GM18861 (cell line): Measurements from ENCODE around the gene RTP5.
"Not testable (repeated sequence)": the region's sequence is repeated elsewhere in the genome, so short reads cannot be mapped to it uniquely, and the experiment has no call there.

Source experiments
- ATAC-seq: cut with Tn5 transposase; IDR thresholded peaks from one replicate; pipeline ENCODE4 v1.9.1; 2021; ENCODE audit not compliant: unreplicated experiment

RTP5 gene

GRCh38 chr2:241869087-241869961 lies at the start of gene RTP5:
Gene RTP5 (plus strand): TSS chr2:241869729. CDS start chr2:241869757, 28 bp downstream.
- ATAC-seq, result no peak

- not testable (repeated sequence) for ATAC-seq
Observed at GRCh38 chr2:241819947-241820624, 49.4 kb upstream of the RTP5 start.

- ATAC-seq, result no peak
Observed at GRCh38 chr2:241820625-241821384, 48.7 kb upstream of the RTP5 start.

- ATAC-seq, result no peak
Observed at GRCh38 chr2:241821460-241822263, 47.9 kb upstream of the RTP5 start.

- no peak for ATAC-seq
Observed at GRCh38 chr2:241822264-241822623, 47.3 kb upstream of the RTP5 start.

- ATAC-seq, result not testable (repeated sequence)
Observed at GRCh38 chr2:241823531-241824437, 45.7 kb upstream of the RTP5 start.

- ATAC-seq, result no peak
Observed at GRCh38 chr2:241827394-241827793, 42.1 kb upstream of the RTP5 start.

- ATAC-seq, result no peak
Observed at GRCh38 chr2:241833101-241833663, 36.3 kb upstream of the RTP5 start.

- ATAC-seq, result not testable (repeated sequence)
Observed at GRCh38 chr2:241833756-241834526, 35.6 kb upstream of the RTP5 start.

- no peak for ATAC-seq
Observed at GRCh38 chr2:241834527-241835210, 34.9 kb upstream of the RTP5 start.

GRCh38 chr2:241835611-241836010 lies 33.9 kb upstream of the RTP5 start:
- ATAC-seq, result no peak

GRCh38 chr2:241836292-241836691 lies 33.2 kb upstream of the RTP5 start:
- ATAC-seq, result no peak

- no peak for ATAC-seq
Observed at GRCh38 chr2:241837197-241837965, 32.1 kb upstream of the RTP5 start.

GRCh38 chr2:241841181-241842066 lies 28.1 kb upstream of the RTP5 start:
- no peak for ATAC-seq

GRCh38 chr2:241842067-241842415 lies 27.5 kb upstream of the RTP5 start:
- no peak for ATAC-seq

GRCh38 chr2:241842620-241843211 lies 26.8 kb upstream of the RTP5 start:
- ATAC-seq, result no peak
